ENCODE data around the gene PSMB7.

PSMB7 gene

GRCh38 chr9:124453586-124454191 lies 38.4 kb upstream of the PSMB7 start:
- WGBS (ENCODE audit: insufficient coverage, insufficient read length): no CpG with 5 or more reads among the region's 35 CpGs
- Histone ChIP-seq H3K27ac (ENCODE audit: low read length) (no peak overlapping the region), H3K27me3 (ENCODE audit: control insufficient read depth, insufficient read depth, low read length) (peaks cover 9% of the 10 kb centered on the region; the same call in 1 of the 2 replicates), H3K4me1 (ENCODE audit: control insufficient read depth, insufficient read depth, low read length) (peaks cover 16% of the 10 kb centered on the region), H3K4me3 (ENCODE audit: low read length) (peak overlapping the region; percentile 36; the same call in 1 of the 2 replicates), H3K36me3 (ENCODE audit: control insufficient read depth, insufficient read depth, low read length) (no peaks in the 10 kb centered on the region), H3K9me3 (ENCODE audit: control insufficient read depth, insufficient read depth, low read length) (no peaks in the 10 kb centered on the region)
- no peak for DNase-seq (ENCODE audit: low read depth, low spot score)

- Histone ChIP-seq H3K4me3 (ENCODE audit: low read length) (peak overlapping the region; percentile 36; the same call in 1 of the 2 replicates), H3K36me3 (ENCODE audit: control insufficient read depth, insufficient read depth, low read length) (no peaks in the 10 kb centered on the region), H3K27me3 (ENCODE audit: control insufficient read depth, insufficient read depth, low read length) (peaks cover 9% of the 10 kb centered on the region; the same call in 1 of the 2 replicates), H3K4me1 (ENCODE audit: control insufficient read depth, insufficient read depth, low read length) (peaks cover 16% of the 10 kb centered on the region), H3K9me3 (ENCODE audit: control insufficient read depth, insufficient read depth, low read length) (no peaks in the 10 kb centered on the region), H3K27ac (ENCODE audit: low read length) (no peak overlapping the region)
- WGBS (ENCODE audit: insufficient coverage, insufficient read length): no CpG with 5 or more reads among the region's 85 CpGs
- DNase-seq (ENCODE audit: low read depth, low spot score): no peak
Observed at GRCh38 chr9:124452841-124453585, 37.8 kb upstream of the PSMB7 start.

- no peak overlapping the region for H3K27ac ChIP-seq (ENCODE audit: low read length)
- peaks cover 9% of the 10 kb centered on the region; the same call in 1 of the 2 replicates for H3K27me3 ChIP-seq (ENCODE audit: control insufficient read depth, insufficient read depth, low read length)
- H3K36me3 ChIP-seq (ENCODE audit: control insufficient read depth, insufficient read depth, low read length): no peaks in the 10 kb centered on the region
- no peak overlapping the region for H3K4me3 ChIP-seq (ENCODE audit: low read length)
- no CpG with 5 or more reads among the region's 19 CpGs for WGBS (ENCODE audit: insufficient coverage, insufficient read length)
- no peak for DNase-seq (ENCODE audit: low read depth, low spot score)
- peaks cover 16% of the 10 kb centered on the region for H3K4me1 ChIP-seq (ENCODE audit: control insufficient read depth, insufficient read depth, low read length)
- H3K9me3 ChIP-seq (ENCODE audit: control insufficient read depth, insufficient read depth, low read length): no peaks in the 10 kb centered on the region
Observed at GRCh38 chr9:124452326-124452725, 37.1 kb upstream of the PSMB7 start.

- no CpG with 5 or more reads among the region's 19 CpGs for WGBS (ENCODE audit: insufficient coverage, insufficient read length)
- H3K4me3 ChIP-seq (ENCODE audit: low read length): peak overlapping the region; percentile 31; the same call in 1 of the 2 replicates
- H3K27me3 ChIP-seq (ENCODE audit: control insufficient read depth, insufficient read depth, low read length): peaks cover 9% of the 10 kb centered on the region; the same call in 1 of the 2 replicates
- no peaks in the 10 kb centered on the region for H3K36me3 ChIP-seq (ENCODE audit: control insufficient read depth, insufficient read depth, low read length)
- DNase-seq (ENCODE audit: low read depth, low spot score): no peak
- no peak overlapping the region for H3K27ac ChIP-seq (ENCODE audit: low read length)
- peaks cover 14% of the 10 kb centered on the region for H3K4me1 ChIP-seq (ENCODE audit: control insufficient read depth, insufficient read depth, low read length)
- H3K9me3 ChIP-seq (ENCODE audit: control insufficient read depth, insufficient read depth, low read length): no peaks in the 10 kb centered on the region
Observed at GRCh38 chr9:124450931-124451661, 35.9 kb upstream of the PSMB7 start.

- Histone ChIP-seq H3K36me3 (ENCODE audit: control insufficient read depth, insufficient read depth, low read length) (no peaks in the 10 kb centered on the region), H3K27me3 (ENCODE audit: control insufficient read depth, insufficient read depth, low read length) (peaks cover 9% of the 10 kb centered on the region; the same call in 1 of the 2 replicates), H3K27ac (ENCODE audit: low read length) (no peak within 1 kb of the TSS), H3K4me1 (ENCODE audit: control insufficient read depth, insufficient read depth, low read length) (peaks cover 14% of the 10 kb centered on the region), H3K9me3 (ENCODE audit: control insufficient read depth, insufficient read depth, low read length) (no peaks in the 10 kb centered on the region), H3K4me3 (ENCODE audit: low read length) (peak within 1 kb of the TSS; percentile 31; the same call in 1 of the 2 replicates)
- DNase-seq (ENCODE audit: low read depth, low spot score): peak; percentile 68
- no CpG with 5 or more reads among the region's 41 CpGs for WGBS (ENCODE audit: insufficient coverage, insufficient read length)
Observed at GRCh38 chr9:124450241-124450924, 35.1 kb upstream of the PSMB7 start, which contains the start of gene ADGRD2. ADGRD2 (plus strand) TSS chr9:124450451; CDS start chr9:124451667, 1,216 bp downstream.

- Histone ChIP-seq H3K36me3 (ENCODE audit: control insufficient read depth, insufficient read depth, low read length) (no peaks in the 10 kb centered on the region), H3K27me3 (ENCODE audit: control insufficient read depth, insufficient read depth, low read length) (peaks cover 9% of the 10 kb centered on the region; the same call in 1 of the 2 replicates), H3K4me1 (ENCODE audit: control insufficient read depth, insufficient read depth, low read length) (peaks cover 14% of the 10 kb centered on the region), H3K27ac (ENCODE audit: low read length) (no peak overlapping the region), H3K9me3 (ENCODE audit: control insufficient read depth, insufficient read depth, low read length) (no peaks in the 10 kb centered on the region), H3K4me3 (ENCODE audit: low read length) (no peak overlapping the region)
- no CpG with 5 or more reads among the region's 13 CpGs for WGBS (ENCODE audit: insufficient coverage, insufficient read length)
- DNase-seq (ENCODE audit: low read depth, low spot score): no peak
Observed at GRCh38 chr9:124449381-124450151, 34.3 kb upstream of the PSMB7 start.

- H3K4me1 ChIP-seq (ENCODE audit: control insufficient read depth, insufficient read depth, low read length): peaks cover 13% of the 10 kb centered on the region
- no peaks in the 10 kb centered on the region for H3K9me3 ChIP-seq (ENCODE audit: control insufficient read depth, insufficient read depth, low read length)
- H3K27me3 ChIP-seq (ENCODE audit: control insufficient read depth, insufficient read depth, low read length): peaks cover 9% of the 10 kb centered on the region; the same call in 1 of the 2 replicates
- no peaks in the 10 kb centered on the region for H3K36me3 ChIP-seq (ENCODE audit: control insufficient read depth, insufficient read depth, low read length)
- no peak overlapping the region for H3K4me3 ChIP-seq (ENCODE audit: low read length)
- whole genome bisulfite sequencing (ENCODE audit: insufficient coverage, insufficient read length): no CpG with 5 or more reads among the region's 7 CpGs
- DNase-seq (ENCODE audit: low read depth, low spot score): no peak
- H3K27ac ChIP-seq (ENCODE audit: low read length): no peak overlapping the region
Observed at GRCh38 chr9:124448019-124448418, 32.8 kb upstream of the PSMB7 start.

- no peak overlapping the region for H3K27ac ChIP-seq (ENCODE audit: low read length)
- no CpG with 5 or more reads among the region's 4 CpGs for WGBS (ENCODE audit: insufficient coverage, insufficient read length)
Observed at GRCh38 chr9:124447297-124447661, 32.0 kb upstream of the PSMB7 start.

GRCh38 chr9:124444166-124444565 lies 28.9 kb upstream of the PSMB7 start:
- no peak overlapping the region for H3K4me3 ChIP-seq (ENCODE audit: low read length)
- H3K9me3 ChIP-seq (ENCODE audit: control insufficient read depth, insufficient read depth, low read length): no peaks in the 10 kb centered on the region
- DNase-seq (ENCODE audit: low read depth, low spot score): no peak
- no peak overlapping the region for H3K27ac ChIP-seq (ENCODE audit: low read length)
- no peaks in the 10 kb centered on the region for H3K27me3 ChIP-seq (ENCODE audit: control insufficient read depth, insufficient read depth, low read length)
- WGBS (ENCODE audit: insufficient coverage, insufficient read length): no CpG with 5 or more reads among the region's 3 CpGs
- H3K36me3 ChIP-seq (ENCODE audit: control insufficient read depth, insufficient read depth, low read length): no peaks in the 10 kb centered on the region
- peaks cover 1% of the 10 kb centered on the region; the same call in 1 of the 2 replicates for H3K4me1 ChIP-seq (ENCODE audit: control insufficient read depth, insufficient read depth, low read length)

More at GRCh38 chr9:124447297-124447661, 32.0 kb upstream of the PSMB7 start:
- H3K27me3 ChIP-seq (ENCODE audit: control insufficient read depth, insufficient read depth, low read length): peaks cover 5% of the 10 kb centered on the region; the same call in 1 of the 2 replicates
- H3K9me3 ChIP-seq (ENCODE audit: control insufficient read depth, insufficient read depth, low read length): no peaks in the 10 kb centered on the region
- no peak overlapping the region for H3K4me3 ChIP-seq (ENCODE audit: low read length)
- no peaks in the 10 kb centered on the region for H3K36me3 ChIP-seq (ENCODE audit: control insufficient read depth, insufficient read depth, low read length)
- DNase-seq (ENCODE audit: low read depth, low spot score): no peak
- peaks cover 10% of the 10 kb centered on the region for H3K4me1 ChIP-seq (ENCODE audit: control insufficient read depth, insufficient read depth, low read length)
